GM12878 (cell line): ENCODE data around the gene NTM. TPM values are rescaled to one million over a fixed set of nuclear protein-coding genes. Genes with fewer than 3 reads are reported as not detected.

Source experiments
- ATAC-seq: fragments of 200-7000 bp; cut with Tn5 transposase; 3 replicates; pipeline ENCODE4 v1.9.1; 2020; ENCODE audit warnings: mild to moderate bottlenecking, moderate library complexity
- BruUV-seq: library from RNA; stranded (reverse); fragments of 400-500 nt; replicated peaks from 2 replicates; lab custom pipeline; 2021; lab: Mats Ljungman, UMichigan
- CTCF ChIA-PET: fragments of 300-600 bp; sonication (Branson Sonifier 250); formaldehyde crosslinking; extraction: SDS; loops from one replicate; lab custom pipeline; 2021; ENCODE audit warnings: inconsistent platforms; lab: Yijun Ruan, JAX
- POLR2A ChIA-PET: fragments of 350-600 bp; formaldehyde crosslinking; extraction: SDS; loops from one replicate; lab custom pipeline; 2021; ENCODE audit warnings: inconsistent platforms; lab: Charles Lee
- RAD21 ChIA-PET: fragments of 300-600 bp; sonication (Branson Sonifier 250); formaldehyde crosslinking; loops from one replicate; lab custom pipeline; 2023; ENCODE audit warnings: antibody characterized with exemption; ENCODE audit not compliant: unreplicated experiment; lab: Charles Lee
- SMC1A ChIA-PET: fragments of 300-600 bp; sonication (Branson Sonifier 250); formaldehyde crosslinking; loops from one replicate; lab custom pipeline; 2023; ENCODE audit not compliant: unreplicated experiment, uncharacterized antibody; lab: Charles Lee
- DNase-seq: peaks from one replicate; pipeline ENCODE4 v3.0.0-alpha.2; 2011; ENCODE audit warnings: low read depth, low spot score
- FAIRE-seq: peaks from 3 replicates; lab custom pipeline; 2011; peaks lifted over from hg19 to GRCh38; lab: Jason Lieb, UNC
- H2AFZ ChIP-seq: 2 replicates; pipeline ENCODE4 v1.6.0; 2011; ENCODE audit warnings: low read depth, low read length, control low read depth; ENCODE audit not compliant: control insufficient read depth
- H3K27ac ChIP-seq: 2 replicates; pipeline ENCODE4 v1.5.1; 2011; ENCODE audit warnings: control low read depth; ENCODE audit not compliant: control insufficient read depth, insufficient read depth
- H3K27me3 ChIP-seq, 2 experiments: replicated peaks in 1 of 2; 2 replicates each; pipeline versions ENCODE4 v1.6.0 to v1.6.1; 2011; ENCODE audit warnings: low read length in 1 of 2; ENCODE audit not compliant: control insufficient read depth in 2 of 2, insufficient read depth in 2 of 2
- H3K36me3 ChIP-seq, 2 experiments: 2 replicates each; pipeline ENCODE4 v1.5.1; 2011; ENCODE audit warnings: low read length in 1 of 2; ENCODE audit not compliant: control insufficient read depth in 2 of 2, insufficient read depth in 2 of 2
- H3K4me1 ChIP-seq: 2 replicates; pipeline ENCODE4 v1.6.1; 2011; ENCODE audit warnings: mild to moderate bottlenecking, low read length, moderate library complexity, mixed read lengths; ENCODE audit not compliant: control insufficient read depth, insufficient read depth
- H3K4me2 ChIP-seq: 2 replicates; pipeline ENCODE4 v1.6.0; 2011; ENCODE audit warnings: control low read depth; ENCODE audit not compliant: control insufficient read depth, insufficient read depth
- H3K4me3 ChIP-seq: fragments of 200-600 bp; sonication (generic); 2 replicates; pipeline ENCODE4 v1.5.1; 2016
- H3K79me2 ChIP-seq: 2 replicates; pipeline ENCODE4 v1.6.0; 2011; ENCODE audit warnings: low read length; ENCODE audit not compliant: control insufficient read depth, insufficient read depth
- H3K9ac ChIP-seq: 2 replicates; pipeline ENCODE4 v1.8.0; 2011; ENCODE audit warnings: low read length, control low read depth, mixed read lengths; ENCODE audit not compliant: control insufficient read depth, insufficient read depth
- H3K9me3 ChIP-seq: replicated peaks from 3 replicates; pipeline ENCODE4 v1.5.1; 2011; ENCODE audit warnings: mild to moderate bottlenecking, low read length; ENCODE audit not compliant: control insufficient read depth, insufficient read depth
- H4K20me1 ChIP-seq: 2 replicates; pipeline ENCODE4 v1.6.0; 2011; ENCODE audit not compliant: control insufficient read depth, insufficient read depth
- CUX1 ChIP-seq: IDR thresholded peaks from 2 replicates; pipeline ENCODE4 v1.6.1; 2012; ENCODE audit warnings: improper control_type of control experiment, low read depth, low read length; ENCODE audit not compliant: insufficient replicate concordance
- DPF2 ChIP-seq: fragments of 450-650 bp; IDR thresholded peaks from 2 replicates; pipeline ENCODE4 v1.6.1; 2017; ENCODE audit warnings: mild to moderate bottlenecking
- E2F4 ChIP-seq: IDR thresholded peaks from 2 replicates; pipeline ENCODE4 v1.6.1; 2012; ENCODE audit warnings: low read depth, low read length, improper control_type of control experiment
- ESRRA ChIP-seq: IDR thresholded peaks from 2 replicates; pipeline ENCODE4 v1.6.1; 2012; ENCODE audit warnings: mild to moderate bottlenecking, low read length, improper control_type of control experiment
- HDAC2 ChIP-seq: fragments of 200-600 bp; sonication (generic); IDR thresholded peaks from 2 replicates; pipeline ENCODE4 v1.6.1; 2017
- JUNB ChIP-seq: IDR thresholded peaks from 2 replicates; pipeline ENCODE4 v1.6.1; 2016; ENCODE audit warnings: antibody characterized with exemption, mild to moderate bottlenecking
- JUND ChIP-seq: IDR thresholded peaks from 2 replicates; pipeline ENCODE4 v1.6.1; 2012; ENCODE audit warnings: low read depth, mild to moderate bottlenecking, low read length, improper control_type of control experiment, moderate library complexity
- NFYA ChIP-seq: IDR thresholded peaks from 2 replicates; pipeline ENCODE4 v1.6.1; 2011; ENCODE audit warnings: low read depth, mild to moderate bottlenecking, low read length, improper control_type of control experiment, borderline replicate concordance
- NR2F1 ChIP-seq: fragments of 450-650 bp; conservative IDR thresholded peaks from 2 replicates; pipeline ENCODE4 v1.6.1; 2017; ENCODE audit warnings: mild to moderate bottlenecking
- SIX5 ChIP-seq: IDR thresholded peaks from 2 replicates; pipeline ENCODE4 v1.6.1; 2011; ENCODE audit warnings: mild to moderate bottlenecking, low read depth, low read length, moderate library complexity; ENCODE audit not compliant: severe bottlenecking
- SKIL ChIP-seq: fragments of 450-650 bp; IDR thresholded peaks from 2 replicates; pipeline ENCODE4 v1.6.1; 2017; ENCODE audit warnings: mild to moderate bottlenecking, low read depth, inconsistent platforms; ENCODE audit not compliant: poor library complexity, severe bottlenecking
- SMAD5 ChIP-seq: IDR thresholded peaks from 2 replicates; pipeline ENCODE4 v1.6.1; 2016; ENCODE audit warnings: antibody characterized with exemption, low read depth
- SMARCA5 ChIP-seq: fragments of 450-650 bp; IDR thresholded peaks from 2 replicates; pipeline ENCODE4 v1.6.1; 2017; ENCODE audit warnings: mild to moderate bottlenecking
- SPI1 ChIP-seq: IDR thresholded peaks from 2 replicates; pipeline ENCODE4 v1.6.1; 2011; ENCODE audit warnings: low read depth, mild to moderate bottlenecking, low read length, moderate library complexity, borderline replicate concordance; ENCODE audit not compliant: insufficient read depth
- STAT3 ChIP-seq: IDR thresholded peaks from 2 replicates; pipeline ENCODE4 v1.6.1; 2011; ENCODE audit warnings: low read depth, low read length, improper control_type of control experiment
- TCF7 ChIP-seq: IDR thresholded peaks from 2 replicates; pipeline ENCODE4 v1.6.1; 2014; ENCODE audit warnings: antibody characterized with exemption, borderline replicate concordance
- YY1 ChIP-seq: IDR thresholded peaks from 2 replicates; pipeline ENCODE4 v1.6.1; 2011; ENCODE audit warnings: low read depth, mild to moderate bottlenecking, low read length
- WGBS: methylation state at CpG from one replicate; pipeline ENCODE4 v1.1.6; 2016; ENCODE audit warnings: low lambda C conversion rate; ENCODE audit not compliant: insufficient replicate concordance, insufficient coverage; ENCODE audit errors: missing lambda C conversion rate; 5-methylcytosine and 5-hydroxymethylcytosine counted together
- in situ Hi-C: fragments of 300-500 bp; cut with MboI; formaldehyde crosslinking; loops from 9 replicates; pipeline ENCODE4 v1.14.3; 2018; ENCODE audit warnings: mixed read lengths
- intact Hi-C: fragments of 100-400 bp; cut with micrococcal nuclease; formaldehyde crosslinking; loops from one replicate; pipeline ENCODE4 v1.14.2; 2022; ENCODE audit not compliant: unreplicated experiment
- polyA plus RNA-seq, 11 experiments: library from polyadenylated mRNA; depleted of rRNA in 4 of 11; unstranded in 6 of 11; stranded (reverse) in 5 of 11; fragments of >200 nt; fragmentation: Nextera tagmentation in 4 of 11; fragmentation: Illumina TruSeq in 1 of 11; extraction: Ambion mirVana in 4 of 11; extraction: Trizol in 1 of 11; gene quantifications; 1 replicate in 1 of 11; 2 replicates in 10 of 11; pipeline versions ENCODE4 v1.2.1 to v1.2.3, GENCODE V29; 2011 to 2016; ENCODE audit warnings: inconsistent platforms in 2 of 11, missing spikeins in 2 of 11, low read depth in 1 of 11
- total RNA-seq, 4 experiments: library from RNA; depleted of rRNA in 3 of 4; stranded (reverse); fragments of >200 nt in 3 of 4; fragmentation: Illumina TruSeq in 1 of 4; extraction: Trizol in 1 of 4; gene quantifications; 2 replicates each; pipeline versions ENCODE4 v1.2.1 to v1.2.3, GENCODE V29; 2013 to 2021

Gene NTM
- total and polyA plus RNA-seq, 10 of the 15 experiments (the other 5 are each of a cell fraction or from before 2014, with no cell fraction given) = not detected

GRCh38 chr11:131441051-131441810, 70.8 kb downstream of the NTM start:
- no TSS peak for BruUV-seq
- ChIA-PET CTCF (no interaction called here), RAD21 (no interaction called here), POLR2A (interaction anchor here (0.6 kb wide), 1 partner anchor 112 kb away, joined by 3 read pairs; no protein-coding TSS in a partner anchor), SMC1A (interaction anchor here (0.6 kb wide), 1 partner anchor 75 kb away, joined by 3 read pairs; no protein-coding TSS in a partner anchor)
- no peaks in the 10 kb centered on the region for H3K4me1 ChIP-seq
- H4K20me1 ChIP-seq = no peaks in the 10 kb centered on the region
- no peak overlapping the region for H2AFZ ChIP-seq
- H3K27me3 ChIP-seq = no peaks in the 10 kb centered on the region; a peak in 1 of 4 replicates
- ATAC-seq (no peak), DNase-seq (no peak), FAIRE-seq (no peak)
- no peaks in the 10 kb centered on the region for H3K79me2 ChIP-seq
- intact Hi-C loops (no loop called here), in situ Hi-C loops (no loop called here)
- WGBS = 33% methylated on average over 5 of the region's 5 CpGs
- no peak overlapping the region for H3K27ac ChIP-seq
- H3K4me3 ChIP-seq = no peak overlapping the region
- H3K9me3 ChIP-seq = no peaks in the 10 kb centered on the region
- H3K36me3 ChIP-seq = no peaks in the 10 kb centered on the region
- H3K4me2 ChIP-seq = no peak overlapping the region
- no peak overlapping the region for H3K9ac ChIP-seq
- TF ChIP-seq NFYA (no peak), TCF7 (no peak), E2F4 (no peak), YY1 (no peak), JUNB (no peak), CUX1 (no peak), ESRRA (no peak), NR2F1 (no peak), SIX5 (no peak), STAT3 (no peak), HDAC2 (no peak), SMARCA5 (no peak), DPF2 (no peak), JUND (no peak), SPI1 (no peak), SMAD5 (no peak), SKIL (no peak)
